NCI-H69 (cell line): ENCODE measurements around the gene CNTNAP5.

Source experiments
- DNase-seq: peaks from one replicate; lab custom pipeline; 2025; lab: John Stamatoyannopoulos, UW

The CNTNAP5 gene

DNA sequence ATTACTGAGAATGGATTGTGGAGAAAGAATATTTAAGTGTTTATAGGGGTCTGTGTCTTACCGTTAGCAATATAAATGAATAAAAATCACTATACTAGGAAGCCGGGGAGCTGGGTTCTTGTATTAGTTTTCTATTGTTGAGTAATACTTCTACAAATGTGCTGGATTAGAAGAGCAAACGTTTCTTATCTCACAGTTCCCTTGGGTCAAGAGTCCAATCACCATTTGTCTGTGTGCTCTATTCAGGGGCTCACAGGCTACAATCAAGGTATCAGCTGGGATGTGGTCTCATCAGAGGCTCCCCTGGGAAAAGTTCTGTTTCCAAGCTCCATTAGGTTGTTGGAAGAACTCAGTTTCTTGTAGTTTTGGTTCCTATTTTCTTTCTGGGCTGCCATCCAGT, 790.9 kb downstream of the CNTNAP5 start:
- DNase-seq: no peak

DNA sequence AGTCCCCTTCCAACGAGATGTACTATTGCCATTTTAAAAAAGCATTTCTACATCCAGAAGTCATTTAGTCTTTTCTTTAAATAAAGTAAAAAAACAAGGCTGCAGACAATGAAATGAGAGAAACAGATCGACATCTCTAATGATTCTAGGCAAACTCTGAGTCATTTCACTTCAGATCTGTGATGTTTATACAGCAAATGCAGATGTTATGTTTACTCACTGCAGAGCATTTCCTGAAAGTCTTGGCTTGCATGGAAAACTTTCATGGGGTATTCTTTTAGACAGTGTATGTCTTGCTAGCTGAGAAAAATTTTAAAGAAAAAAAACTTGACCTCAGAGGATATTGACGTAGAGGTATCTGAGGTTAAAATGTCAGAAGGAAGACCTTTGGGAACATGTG, 797.4 kb downstream of the CNTNAP5 start:
- no peak for DNase-seq

DNA sequence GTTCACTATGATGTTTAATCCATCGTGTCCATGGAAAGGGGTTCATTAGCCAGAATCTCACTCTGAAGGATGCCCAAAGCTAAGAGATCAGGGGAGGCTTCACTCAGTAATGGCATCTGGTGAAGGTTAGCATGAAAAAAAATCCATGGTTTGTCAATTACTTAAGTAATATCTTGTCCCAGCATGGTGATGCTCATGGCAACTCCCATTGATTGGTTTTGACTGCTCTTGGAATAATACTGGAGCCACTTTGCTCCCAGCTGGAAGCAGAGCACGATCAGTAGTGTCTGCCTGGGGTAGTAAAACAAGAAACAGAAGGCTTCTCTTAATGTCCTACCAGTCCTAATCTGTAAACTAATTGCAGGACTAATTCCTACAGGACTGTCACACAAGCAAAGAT, 799.4 kb downstream of the CNTNAP5 start:
- DNase-seq: no peak

GRCh38 chr2:124832521-124832920, 807.4 kb downstream of the CNTNAP5 start:
- DNase-seq: no peak

- no peak for DNase-seq
Measured at GRCh38 chr2:124834331-124834730, 809.2 kb downstream of the CNTNAP5 start.

DNA sequence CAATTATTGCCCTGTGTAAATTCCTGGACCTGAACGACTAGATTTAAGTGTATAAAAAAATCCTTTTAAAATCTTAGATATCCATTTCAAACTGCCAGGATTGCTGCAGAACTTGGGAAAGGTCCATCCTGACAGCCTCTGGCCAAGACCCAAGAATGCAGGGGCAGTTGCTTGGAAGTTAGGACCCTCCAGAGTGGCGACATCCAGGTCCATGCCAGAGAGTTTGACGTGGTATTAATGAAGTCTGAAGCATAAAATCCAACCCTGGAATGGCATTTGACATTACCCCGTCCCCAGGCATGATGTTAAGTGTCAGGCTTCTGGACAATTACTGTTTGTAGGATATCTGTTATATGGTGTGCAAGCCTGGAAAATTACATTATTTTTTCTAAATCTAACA, 810.2 kb downstream of the CNTNAP5 start:
- no peak for DNase-seq

DNA sequence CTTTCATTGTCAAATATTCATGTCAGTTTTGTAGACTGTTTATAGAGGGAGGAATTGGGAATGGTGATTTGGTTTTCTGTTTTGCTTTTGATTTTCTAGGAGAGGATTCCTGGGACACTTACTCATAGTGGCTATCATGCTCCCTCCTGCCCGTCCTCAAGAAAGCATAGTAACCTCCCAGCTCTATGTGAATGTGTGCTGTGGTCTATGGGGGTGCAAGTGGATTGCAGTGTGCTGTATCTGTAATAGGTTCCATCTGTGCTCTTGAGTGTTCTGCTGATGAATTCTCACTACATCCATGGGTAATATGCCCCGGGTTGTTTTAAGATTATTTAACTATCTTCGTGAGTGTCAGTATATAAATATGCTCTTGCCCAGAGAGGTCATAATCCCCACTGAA, 811.3 kb downstream of the CNTNAP5 start:
- DNase-seq: no peak

GRCh38 chr2:124837496-124837895, 812.4 kb downstream of the CNTNAP5 start:
- no peak for DNase-seq

DNA sequence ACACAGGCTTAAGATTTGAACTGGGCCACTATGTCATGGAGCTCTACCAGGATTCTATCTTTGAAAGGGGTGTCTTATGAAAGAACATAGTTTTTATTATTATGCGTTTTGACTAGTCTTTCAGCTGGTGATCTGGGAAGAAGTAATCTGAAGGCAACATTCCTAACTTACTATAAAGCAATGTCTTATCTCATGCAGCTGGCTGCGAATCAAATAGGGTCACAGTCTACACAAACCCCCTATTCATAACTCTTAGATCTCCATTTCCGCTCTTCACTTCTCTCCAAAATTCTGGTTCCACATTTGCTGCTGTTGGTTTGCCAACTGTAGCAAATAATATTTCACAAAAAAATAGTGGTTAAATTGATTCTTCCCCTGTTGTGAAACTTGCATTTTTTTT, 813.3 kb downstream of the CNTNAP5 start:
- no peak for DNase-seq

- DNase-seq: no peak
Measured at GRCh38 chr2:124867247-124867646, 842.2 kb downstream of the CNTNAP5 start.

DNA sequence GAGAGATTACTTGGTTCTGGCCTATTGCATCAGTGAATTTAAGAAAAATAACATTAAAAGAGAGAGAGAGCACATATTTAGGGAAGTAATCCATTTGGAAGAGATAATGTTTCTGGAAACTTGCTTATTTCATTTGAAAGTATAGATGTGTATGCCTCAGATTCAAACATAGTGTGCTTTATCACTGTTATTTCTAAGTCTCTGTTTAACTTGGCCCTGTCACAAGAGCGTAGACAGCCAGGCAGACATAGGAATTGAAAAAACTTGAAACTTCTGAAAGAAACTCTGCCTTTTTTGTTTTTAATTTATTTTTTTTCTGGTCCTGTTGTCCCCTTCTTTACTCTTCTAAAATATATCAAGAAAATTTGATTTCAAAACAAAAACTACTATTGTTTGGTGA, 849.1 kb downstream of the CNTNAP5 start:
- no peak for DNase-seq

- no peak for DNase-seq
Measured at GRCh38 chr2:124874676-124875075, 849.6 kb downstream of the CNTNAP5 start.

DNA sequence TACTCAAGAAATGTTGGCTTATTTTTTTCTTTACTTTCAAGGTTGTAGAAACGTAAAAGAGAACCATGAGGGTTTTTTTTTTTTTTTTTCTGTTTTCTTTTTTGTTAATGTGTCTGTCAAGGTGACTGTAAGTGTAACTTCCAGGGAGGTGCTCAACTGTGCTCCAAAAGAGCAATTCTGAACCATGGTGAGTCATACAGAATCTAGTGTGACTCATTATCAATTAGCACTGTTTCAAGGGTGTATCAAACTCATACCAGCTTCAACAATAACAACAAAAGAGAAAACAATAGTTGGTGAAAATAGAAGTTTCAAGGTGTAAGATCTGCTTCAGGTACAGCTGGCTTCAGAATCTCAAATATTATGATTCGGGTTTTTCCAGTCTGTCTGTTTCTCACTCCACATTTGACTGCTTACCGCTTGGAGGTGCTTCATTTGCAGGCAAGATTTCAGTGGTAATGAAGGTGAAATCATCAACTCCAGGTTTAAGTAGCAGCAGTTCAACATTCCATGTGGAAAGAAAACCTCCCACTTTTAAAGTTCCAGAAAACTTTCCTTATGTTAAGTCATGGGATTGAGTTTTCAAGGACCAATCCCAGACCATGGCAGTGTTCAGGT, 850.6 kb downstream of the CNTNAP5 start:
- no peak for DNase-seq

- no peak for DNase-seq
Measured at GRCh38 chr2:124877141-124877577, 852.1 kb downstream of the CNTNAP5 start.

DNA sequence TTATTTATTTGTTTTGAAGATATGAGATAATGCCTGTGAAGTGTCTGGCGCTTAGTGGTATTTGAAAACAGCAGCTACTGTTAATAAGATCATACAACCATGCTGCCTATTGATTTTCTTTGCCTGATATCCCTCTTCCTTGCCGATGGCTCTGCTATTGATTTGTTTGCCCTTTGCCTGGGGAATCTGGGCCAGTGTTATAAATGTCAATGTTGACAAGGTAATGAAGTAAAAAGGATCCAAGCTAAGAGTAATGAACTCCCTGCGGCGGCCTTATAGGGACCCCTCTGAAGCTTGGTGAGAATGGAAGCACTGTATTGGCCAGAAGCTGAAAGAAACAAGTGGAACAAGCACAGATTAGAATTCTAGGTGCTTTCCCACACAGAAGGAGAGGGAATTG, 854.6 kb downstream of the CNTNAP5 start:
- DNase-seq: no peak

- DNase-seq: no peak
Measured at GRCh38 chr2:124880995-124881394, 855.9 kb downstream of the CNTNAP5 start.

GRCh38 chr2:124882423-124882822, 857.3 kb downstream of the CNTNAP5 start:
- DNase-seq: no peak

DNA sequence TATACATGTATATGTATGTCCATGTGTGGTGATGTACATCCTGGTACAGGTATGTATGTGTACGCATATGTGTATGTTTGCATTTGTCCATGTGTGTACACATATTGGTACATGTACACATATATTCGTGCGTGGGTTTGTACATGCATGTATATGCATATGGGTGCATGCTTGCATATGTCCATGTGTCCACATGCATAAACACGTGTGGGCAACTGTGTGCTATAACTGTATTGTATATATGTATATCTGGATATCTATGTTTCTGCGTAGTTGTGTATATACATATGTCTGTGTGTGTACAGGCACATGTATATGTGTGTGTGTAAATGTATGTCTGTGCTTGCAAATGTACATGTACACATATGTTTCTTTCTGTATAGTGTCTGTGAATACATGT, 858.5 kb downstream of the CNTNAP5 start:
- no peak for DNase-seq

- no peak for DNase-seq
Measured at GRCh38 chr2:124884315-124884714, 859.2 kb downstream of the CNTNAP5 start.

- DNase-seq: no peak
Measured at GRCh38 chr2:124886216-124886615, 861.1 kb downstream of the CNTNAP5 start.

GRCh38 chr2:124887466-124887865, 862.4 kb downstream of the CNTNAP5 start:
- no peak for DNase-seq

DNA sequence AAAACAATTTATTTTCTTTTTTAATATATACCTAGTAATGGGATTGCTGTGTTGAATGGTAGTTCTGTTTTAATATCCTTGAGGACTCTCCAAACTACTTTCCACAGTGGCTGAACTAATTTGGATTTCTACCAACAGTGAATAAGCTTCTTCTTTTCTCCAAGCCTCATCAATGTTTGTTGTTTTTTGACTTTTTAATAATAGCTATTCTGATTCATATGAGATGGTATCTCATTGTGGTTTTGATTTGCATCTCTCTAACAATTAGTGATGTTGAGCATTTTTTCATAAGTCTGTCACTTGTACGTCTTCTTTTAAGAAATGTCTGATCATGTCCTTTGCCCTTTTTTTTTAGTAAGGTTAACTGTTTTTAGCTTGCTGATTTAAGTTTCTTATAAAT, 863.3 kb downstream of the CNTNAP5 start:
- no peak for DNase-seq

- no peak for DNase-seq
Measured at GRCh38 chr2:124894199-124894598, 869.1 kb downstream of the CNTNAP5 start.

GRCh38 chr2:124898827-124899226, 873.7 kb downstream of the CNTNAP5 start:
- DNase-seq: no peak

- no peak for DNase-seq
Measured at GRCh38 chr2:124908411-124908810, 883.3 kb downstream of the CNTNAP5 start.
